Muscle layer of duodenum (tissue), 2 donors: Measurements from ENCODE around the gene DNAH6.
A peak's percentile ranks its signal among the peaks of the same experiment; 100 is the strongest.
"Not testable (repeated sequence)": the region's sequence is repeated elsewhere in the genome, so short reads cannot be mapped to it uniquely, and the experiment has no call there.

Experiments used
- H3K27ac ChIP-seq: one replicate; pipeline ENCODE4 v1.7.0; 2013; ENCODE audit warnings: mild to moderate bottlenecking, low read length
- H3K27me3 ChIP-seq: one replicate; pipeline ENCODE4 v1.7.0; 2013; ENCODE audit warnings: low read depth, mild to moderate bottlenecking, control low read depth, low read length
- H3K36me3 ChIP-seq, 2 donors: one replicate each; pipeline ENCODE4 v1.7.0; 2013; ENCODE audit warnings: low read length in 2 of 2, control low read depth in 1 of 2, mild to moderate bottlenecking in 1 of 2; ENCODE audit not compliant: insufficient read depth in 2 of 2, control insufficient read depth in 1 of 2
- H3K4me1 ChIP-seq, 2 donors: one replicate each; pipeline ENCODE4 v1.7.0; 2013; ENCODE audit warnings: low read length in 2 of 2, mild to moderate bottlenecking in 2 of 2, control low read depth in 1 of 2, moderate library complexity in 1 of 2; ENCODE audit not compliant: insufficient read depth in 2 of 2, control insufficient read depth in 1 of 2
- H3K4me3 ChIP-seq, 2 donors: one replicate each; pipeline ENCODE4 v1.7.0; 2013; ENCODE audit warnings: low read length in 2 of 2, low read depth in 1 of 2, mild to moderate bottlenecking in 1 of 2
- H3K9me3 ChIP-seq, 2 donors: one replicate each; pipeline ENCODE4 v1.7.0; 2013; ENCODE audit warnings: low read length in 2 of 2, control low read depth in 1 of 2, mild to moderate bottlenecking in 1 of 2; ENCODE audit not compliant: control insufficient read depth in 1 of 2
- donor health status: healthy.

DNAH6 gene, protein sequence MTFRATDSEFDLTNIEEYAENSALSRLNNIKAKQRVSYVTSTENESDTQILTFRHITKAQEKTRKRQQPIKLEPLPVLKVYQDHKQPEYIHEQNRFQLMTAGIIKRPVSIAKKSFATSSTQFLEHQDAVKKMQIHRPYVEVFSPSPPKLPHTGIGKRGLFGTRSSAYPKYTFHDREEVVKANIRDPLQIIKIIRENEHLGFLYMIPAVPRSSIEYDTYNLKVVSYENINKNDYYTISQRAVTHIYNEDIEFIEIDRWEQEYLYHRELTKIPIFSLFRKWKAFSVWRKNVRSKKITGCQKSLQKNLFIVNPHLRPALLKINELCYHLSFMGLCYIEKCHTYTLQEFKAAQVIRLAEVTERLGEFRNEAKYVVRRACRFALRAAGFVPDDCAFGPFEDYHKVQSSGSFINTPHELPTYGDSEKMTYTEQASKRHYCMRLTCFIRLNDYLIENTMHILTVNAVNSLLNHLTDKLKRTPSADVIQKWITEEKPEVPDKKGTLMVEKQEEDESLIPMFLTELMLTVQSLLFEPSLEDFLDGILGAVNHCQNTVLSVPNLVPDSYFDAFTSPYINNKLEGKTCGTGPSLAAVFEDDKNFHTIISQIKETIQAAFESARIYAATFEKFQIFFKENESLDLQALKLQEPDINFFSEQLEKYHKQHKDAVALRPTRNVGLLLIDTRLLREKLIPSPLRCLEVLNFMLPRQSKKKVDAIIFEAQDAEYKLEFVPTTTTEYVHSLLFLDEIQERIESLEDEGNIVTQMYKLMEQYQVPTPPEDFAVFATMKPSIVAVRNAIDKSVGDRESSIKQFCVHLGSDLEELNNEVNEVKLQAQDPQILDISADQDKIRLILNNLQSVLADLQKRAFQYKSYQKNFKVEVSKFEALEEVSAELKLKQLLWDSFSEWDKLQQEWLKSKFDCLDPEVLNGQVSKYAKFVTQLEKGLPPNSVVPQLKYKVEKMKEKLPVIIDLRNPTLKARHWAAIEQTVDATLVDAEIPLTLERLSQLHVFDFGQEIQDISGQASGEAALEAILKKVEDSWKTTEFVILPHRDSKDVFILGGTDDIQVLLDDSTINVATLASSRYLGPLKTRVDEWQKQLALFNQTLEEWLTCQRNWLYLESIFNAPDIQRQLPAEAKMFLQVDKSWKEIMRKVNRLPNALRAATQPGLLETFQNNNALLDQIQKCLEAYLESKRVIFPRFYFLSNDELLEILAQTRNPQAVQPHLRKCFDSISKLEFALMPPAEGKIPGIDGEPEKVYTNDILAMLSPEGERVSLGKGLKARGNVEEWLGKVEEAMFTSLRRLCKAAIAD (N-terminal part only)

DNA sequence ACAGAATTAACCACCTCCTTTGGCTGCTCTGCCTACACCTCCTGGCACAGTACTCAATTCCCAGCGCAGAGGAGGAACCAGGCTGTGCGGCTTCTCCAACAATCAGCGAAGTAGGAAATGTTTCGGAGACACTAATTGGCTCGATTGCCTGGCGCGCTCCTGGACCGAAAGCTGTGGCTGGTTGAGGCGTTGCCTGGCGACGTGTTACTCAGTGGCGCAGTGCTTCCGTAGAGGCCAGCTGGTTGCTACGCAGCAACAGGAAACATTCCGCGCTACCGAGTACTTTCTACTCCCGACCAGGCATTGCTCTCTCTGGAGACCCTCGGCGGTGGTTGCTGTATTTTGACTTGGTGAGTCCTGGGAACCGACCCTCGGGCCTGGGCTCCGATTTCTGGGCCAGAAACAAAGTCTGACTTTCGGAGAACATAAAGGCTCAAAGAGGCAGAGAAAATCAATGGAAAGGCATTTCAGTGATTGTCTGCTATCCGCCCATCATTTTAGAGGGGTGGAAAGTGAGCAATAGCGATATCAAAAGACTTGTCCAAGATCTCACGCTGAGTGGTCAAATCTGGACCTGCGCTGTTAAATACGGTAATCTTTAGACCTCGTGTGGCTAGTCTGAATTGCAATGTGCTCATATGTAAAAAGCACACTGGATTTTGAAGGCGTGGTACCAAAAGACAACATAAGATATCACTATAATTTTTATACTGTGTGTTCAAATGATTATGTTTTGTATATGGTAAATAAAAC is at the start of gene DNAH6:
DNAH6 (plus strand) TSS at position 265 of the 753 bp plus-strand sequence. CDS start 1,329 bp downstream, outside the sequence.
- Histone ChIP-seq H3K27ac (peak within 1 kb of the TSS; percentile 49), H3K4me3 (peak within 1 kb of the TSS; percentile 76 to 82), H3K4me1 (no peaks in the 10 kb centered on the region), H3K27me3 (no peaks in the 10 kb centered on the region), H3K36me3 (no peaks in the 10 kb centered on the region), H3K9me3 (no peaks in the 10 kb centered on the region)

DNA sequence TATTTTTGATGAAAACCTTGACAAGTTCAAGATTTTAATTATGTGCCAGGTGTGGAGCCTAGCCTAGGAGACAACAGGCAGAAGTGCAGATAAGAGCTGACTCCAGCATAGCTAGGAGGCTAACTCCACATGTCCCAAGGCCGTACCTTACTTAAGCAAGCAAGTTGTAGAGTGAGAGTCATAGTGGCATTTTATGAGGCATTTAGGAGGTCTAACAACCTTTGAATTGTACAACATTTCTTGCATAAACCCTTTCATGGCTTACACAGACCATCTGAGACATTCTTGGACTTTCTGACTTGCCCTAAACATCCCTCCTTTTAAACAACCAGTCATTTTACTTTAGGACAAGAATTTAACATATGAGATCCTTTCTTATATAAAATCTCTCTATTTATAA is 48.9 kb upstream of the DNAH6 start:
- no peaks in the 10 kb centered on the region for H3K4me1 ChIP-seq
- H3K36me3 ChIP-seq: no peaks in the 10 kb centered on the region
- H3K27me3 ChIP-seq: no peaks in the 10 kb centered on the region
- peaks cover 0 to 2% of the 10 kb centered on the region in 2 donors for H3K9me3 ChIP-seq
- H3K27ac ChIP-seq: no peak overlapping the region
- no peak overlapping the region for H3K4me3 ChIP-seq

DNA sequence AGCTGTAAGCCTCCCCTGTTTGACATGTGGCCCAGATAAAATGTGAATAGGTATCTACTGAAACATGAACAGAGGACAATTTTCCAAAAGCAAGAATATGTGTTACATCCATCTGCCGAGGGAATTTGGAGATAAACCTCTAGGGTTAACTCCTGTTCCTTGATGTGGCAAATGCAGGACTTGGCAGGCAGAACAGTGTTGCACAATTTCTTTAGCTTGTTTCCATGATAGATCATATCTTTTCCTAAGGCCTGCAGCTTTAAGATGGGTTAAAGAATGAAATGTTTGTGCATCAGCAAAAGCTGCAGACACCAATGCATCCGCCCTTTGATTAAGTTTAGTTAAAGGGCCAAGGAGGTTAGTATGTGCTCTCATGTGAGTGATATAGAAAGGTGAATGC is 43.9 kb upstream of the DNAH6 start:
- H3K4me3 ChIP-seq, H3K9me3 ChIP-seq, H3K27ac ChIP-seq, H3K27me3 ChIP-seq, H3K36me3 ChIP-seq, H3K4me1 ChIP-seq: not testable (repeated sequence)

DNA sequence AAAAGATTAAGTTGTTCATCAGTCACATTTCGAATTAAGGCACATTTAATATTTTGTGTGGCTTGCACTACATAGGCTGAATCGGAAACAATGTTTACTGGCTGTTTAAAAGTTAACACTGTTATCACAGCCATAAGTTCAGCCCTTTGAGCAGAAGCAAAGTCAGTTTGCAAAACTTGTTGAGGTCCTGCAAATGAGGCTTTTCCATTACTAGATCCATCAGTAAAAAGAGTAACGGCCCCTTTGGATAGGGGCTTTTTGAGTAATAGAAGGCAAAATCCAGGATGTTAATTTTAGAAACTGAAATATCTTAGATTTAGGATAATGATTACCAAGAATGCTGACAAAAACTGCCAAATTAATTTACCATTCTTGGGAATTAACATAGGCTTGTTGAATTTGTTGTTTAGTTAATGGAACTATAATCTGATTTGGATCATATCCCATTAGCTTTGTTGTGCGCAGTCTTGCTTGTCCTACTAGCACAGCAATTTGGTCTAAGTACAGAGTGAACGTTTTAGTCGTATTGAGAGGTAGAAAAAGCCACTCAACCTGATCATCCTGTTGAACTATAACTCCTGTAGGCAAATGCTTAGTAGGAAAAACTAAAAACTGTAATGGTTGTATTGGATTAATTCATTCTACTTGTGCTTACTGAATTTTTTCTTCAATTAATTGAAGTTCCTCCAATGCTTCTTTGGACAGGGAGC is 43.3 kb upstream of the DNAH6 start:
- peaks cover 0 to 4% of the 10 kb centered on the region in 2 donors for H3K36me3 ChIP-seq
- H3K27ac ChIP-seq: no peak overlapping the region
- no peaks in the 10 kb centered on the region for H3K4me1 ChIP-seq
- peaks cover 0 to 13% of the 10 kb centered on the region in 2 donors for H3K9me3 ChIP-seq
- no peaks in the 10 kb centered on the region for H3K27me3 ChIP-seq
- no peak overlapping the region for H3K4me3 ChIP-seq

DNA sequence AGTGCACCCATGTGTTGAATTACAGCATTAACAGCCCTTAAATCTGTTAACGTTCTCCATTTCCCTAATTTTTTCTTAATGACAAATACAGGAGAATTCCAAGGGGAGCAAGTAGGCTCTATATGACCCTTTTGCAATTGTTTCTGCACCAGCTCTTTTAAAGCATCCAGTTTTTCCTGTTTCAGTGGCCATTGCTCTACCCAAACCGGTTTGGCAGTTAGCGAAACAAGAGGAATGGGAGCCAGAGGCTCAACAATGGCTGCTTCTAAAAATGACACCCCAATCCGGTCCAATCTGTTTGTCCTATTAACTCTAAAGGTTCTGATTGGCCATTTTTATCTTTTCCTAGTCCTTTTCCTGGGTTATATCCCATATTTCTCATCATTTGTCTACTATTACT is 42.1 kb upstream of the DNAH6 start:
- Histone ChIP-seq H3K27ac (no peak overlapping the region), H3K36me3 (peaks cover 0 to 4% of the 10 kb centered on the region in 2 donors), H3K4me1 (no peaks in the 10 kb centered on the region), H3K9me3 (peaks cover 0 to 13% of the 10 kb centered on the region in 2 donors), H3K27me3 (no peaks in the 10 kb centered on the region), H3K4me3 (no peak overlapping the region)

DNA sequence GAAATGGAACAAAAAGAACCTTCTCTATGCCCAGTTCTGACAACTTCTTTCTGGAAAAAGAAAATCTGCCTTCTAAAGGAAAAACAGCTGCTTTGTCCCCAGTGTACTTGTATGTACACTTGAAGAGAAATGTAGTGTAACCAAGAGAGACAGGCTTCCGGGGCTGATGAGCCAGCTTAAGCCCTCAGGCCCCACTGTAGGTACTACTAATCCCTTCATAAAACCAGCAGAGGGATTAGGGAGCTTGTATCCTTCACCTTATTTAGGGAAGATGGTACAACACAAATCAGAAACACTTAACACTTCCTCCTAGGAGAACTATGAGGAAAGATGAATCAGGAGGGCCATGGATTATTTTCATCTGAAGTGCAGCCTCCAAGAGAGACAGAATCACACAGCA is 38.4 kb upstream of the DNAH6 start:
- Histone ChIP-seq H3K27ac (no peak overlapping the region), H3K4me1 (no peaks in the 10 kb centered on the region), H3K27me3 (no peaks in the 10 kb centered on the region), H3K36me3 (peaks cover 0 to 4% of the 10 kb centered on the region in 2 donors), H3K4me3 (no peak overlapping the region), H3K9me3 (peaks cover 0 to 11% of the 10 kb centered on the region in 2 donors)

DNA sequence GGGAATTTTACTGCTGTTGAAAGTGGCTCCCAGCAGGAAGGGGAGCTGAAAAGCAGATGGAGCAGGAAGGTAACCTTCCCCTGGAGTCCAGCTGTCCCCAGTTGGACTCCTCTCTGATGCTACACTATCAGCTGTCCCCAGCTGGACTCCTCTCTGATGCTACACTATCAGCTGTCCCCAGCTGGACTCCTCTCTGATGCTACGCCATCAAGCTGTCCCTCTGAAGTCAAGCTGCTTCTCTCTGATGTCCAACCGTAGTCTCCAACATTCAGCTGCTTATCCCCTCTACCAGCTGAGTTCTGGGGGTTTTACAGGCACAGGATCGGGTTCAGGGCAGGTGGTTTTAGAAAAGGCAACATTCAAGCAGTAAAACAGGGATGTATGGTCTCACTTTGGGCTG is 37.4 kb upstream of the DNAH6 start:
- Histone ChIP-seq H3K4me1 (no peaks in the 10 kb centered on the region), H3K36me3 (peaks cover 0 to 4% of the 10 kb centered on the region in 2 donors), H3K9me3 (peaks cover 0 to 11% of the 10 kb centered on the region in 2 donors), H3K4me3 (no peak overlapping the region), H3K27ac (no peak overlapping the region), H3K27me3 (no peaks in the 10 kb centered on the region)

DNA sequence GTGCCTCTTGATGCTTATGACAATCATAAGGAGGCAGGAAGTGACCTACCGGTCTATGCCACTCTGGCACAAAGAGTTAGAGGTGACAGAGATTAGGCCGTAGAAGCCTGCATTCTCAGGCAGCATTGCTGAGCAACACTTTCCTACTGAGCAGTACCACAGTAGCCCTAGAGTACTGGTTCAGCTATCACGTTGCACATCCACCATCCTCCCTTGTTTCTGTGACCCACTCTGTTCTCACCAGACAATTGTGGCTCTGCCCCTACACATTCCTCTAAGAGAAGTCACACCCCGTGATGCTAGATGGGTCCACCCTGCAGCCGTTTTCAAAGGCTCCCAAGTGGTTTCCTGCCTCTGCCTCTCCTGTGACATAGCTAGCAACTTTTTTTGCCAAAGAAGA is 34.6 kb upstream of the DNAH6 start:
- Histone ChIP-seq H3K27ac (no peak overlapping the region), H3K4me1 (no peaks in the 10 kb centered on the region), H3K9me3 (peaks cover 0 to 9% of the 10 kb centered on the region in 2 donors), H3K27me3 (no peaks in the 10 kb centered on the region), H3K4me3 (no peak overlapping the region), H3K36me3 (peaks cover 0 to 2% of the 10 kb centered on the region in 2 donors)

DNA sequence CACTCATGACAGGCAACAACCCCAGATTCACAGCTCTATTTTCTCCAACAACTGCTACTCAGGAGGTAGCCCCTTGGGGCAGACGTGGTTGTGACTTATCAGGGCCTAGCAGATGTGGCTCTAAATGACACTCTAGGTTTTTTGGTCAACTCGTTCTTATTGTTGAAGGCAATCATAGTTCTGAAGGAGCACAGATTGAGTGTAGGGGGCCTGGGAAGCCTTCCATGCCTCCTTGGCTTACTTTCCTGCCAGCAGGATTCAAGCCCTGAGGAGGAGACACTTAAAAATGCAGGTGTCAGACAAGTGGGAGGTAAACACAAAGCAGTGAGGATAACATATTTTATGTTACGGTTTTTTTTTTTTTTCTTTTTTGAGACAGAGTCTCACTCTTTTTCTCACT is 33.7 kb upstream of the DNAH6 start:
- H3K36me3 ChIP-seq: no peaks in the 10 kb centered on the region
- H3K27me3 ChIP-seq: no peaks in the 10 kb centered on the region
- H3K27ac ChIP-seq: no peak overlapping the region
- H3K9me3 ChIP-seq: peaks cover 0 to 2% of the 10 kb centered on the region in 2 donors
- no peak overlapping the region for H3K4me3 ChIP-seq
- no peaks in the 10 kb centered on the region for H3K4me1 ChIP-seq

DNA sequence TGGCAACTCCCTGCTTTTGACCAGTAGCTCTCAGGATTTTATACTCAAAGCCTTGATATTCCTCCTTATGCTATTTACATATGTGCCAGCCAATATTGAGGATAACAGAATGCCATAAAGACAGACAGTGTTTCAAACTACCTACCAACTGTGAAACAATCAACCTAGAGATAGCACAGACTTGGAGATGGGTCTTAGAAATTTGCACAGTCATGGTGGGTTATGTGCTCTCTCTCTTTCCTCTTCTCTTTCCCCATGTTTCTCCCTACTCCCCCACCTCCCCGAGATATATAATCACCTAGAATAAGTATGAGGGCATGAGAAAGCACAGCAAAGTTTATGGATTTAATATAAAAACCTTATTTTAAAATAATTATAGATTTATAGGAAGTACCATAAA is 33.0 kb upstream of the DNAH6 start:
- no peaks in the 10 kb centered on the region for H3K9me3 ChIP-seq
- H3K27ac ChIP-seq: no peak overlapping the region
- H3K36me3 ChIP-seq: no peaks in the 10 kb centered on the region
- no peaks in the 10 kb centered on the region for H3K27me3 ChIP-seq
- no peak overlapping the region for H3K4me3 ChIP-seq
- H3K4me1 ChIP-seq: no peaks in the 10 kb centered on the region
